Fibroblast of peridontal ligament (primary cell): ENCODE results near the gene NMNAT1.
A peak's percentile ranks its signal among the peaks of the same experiment; 100 is the strongest.
"Not testable (repeated sequence)": the region's sequence is repeated elsewhere in the genome, so short reads cannot be mapped to it uniquely, and the experiment has no call there.

ENCODE experiments used
- DNase-seq: peaks from one replicate; pipeline ENCODE4 v3.0.0-alpha.2; 2010; ENCODE audit errors: extremely low read depth

NMNAT1 gene

DNA sequence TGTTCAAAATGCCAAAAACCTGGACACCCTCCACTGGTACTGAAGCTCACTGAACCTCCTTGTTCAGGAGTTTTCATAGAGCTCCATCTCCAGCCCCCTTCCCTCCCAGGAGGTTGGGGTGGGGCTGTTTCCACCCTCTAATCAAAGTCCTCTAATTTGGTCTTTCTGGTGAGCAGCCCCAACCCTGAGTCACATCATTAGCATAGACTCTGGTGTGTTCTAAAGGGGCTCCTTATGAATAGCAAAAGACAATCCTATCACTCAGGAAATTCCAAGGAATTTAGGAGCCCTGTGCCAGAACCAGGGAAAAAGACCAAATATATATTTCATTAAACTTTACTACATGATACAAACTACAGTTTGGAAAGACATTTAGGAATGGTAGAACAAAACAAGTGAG, 76.3 kb downstream of the NMNAT1 start:
- DNase-seq, result no peak

DNA sequence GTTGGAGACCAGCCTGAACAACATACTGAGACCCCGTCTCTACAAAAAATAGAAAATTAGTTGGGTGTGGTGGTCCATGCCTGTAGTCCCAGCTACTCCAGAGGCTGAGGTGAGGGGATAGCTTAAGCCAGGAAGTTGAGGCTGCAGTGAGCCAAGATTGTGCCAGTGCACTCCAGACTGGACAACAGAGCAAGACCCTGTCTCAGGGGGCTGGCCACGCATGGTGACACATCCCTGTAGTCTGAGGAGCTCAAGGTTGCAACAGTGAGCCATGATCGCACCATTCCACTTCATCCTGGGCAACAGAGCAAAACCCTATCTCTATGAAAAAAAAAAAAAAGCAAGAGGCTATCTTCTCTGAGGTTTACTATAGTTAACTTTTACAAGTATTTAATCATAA, 76.8 kb downstream of the NMNAT1 start:
- DNase-seq, result no peak

DNA sequence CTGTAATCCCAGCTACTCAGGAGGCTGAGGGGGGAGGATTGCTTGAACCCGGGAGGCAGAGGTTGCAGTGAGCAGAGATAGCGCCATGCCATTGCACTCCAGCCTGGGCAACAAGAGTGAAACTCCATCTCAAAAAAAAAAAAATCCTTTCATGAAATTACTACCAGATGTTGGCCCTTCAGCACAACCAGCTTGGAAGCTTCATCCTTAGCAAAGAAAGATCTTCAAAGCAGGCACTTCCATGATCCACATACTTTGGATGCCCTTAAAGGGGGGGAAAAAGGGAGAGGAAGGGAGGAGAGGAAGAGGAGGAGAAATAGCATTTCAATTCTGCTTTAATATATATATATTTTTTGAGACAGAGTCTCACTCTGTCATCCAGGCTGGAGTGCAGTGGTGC, 77.4 kb downstream of the NMNAT1 start:
- DNase-seq, result peak; percentile 75

DNA sequence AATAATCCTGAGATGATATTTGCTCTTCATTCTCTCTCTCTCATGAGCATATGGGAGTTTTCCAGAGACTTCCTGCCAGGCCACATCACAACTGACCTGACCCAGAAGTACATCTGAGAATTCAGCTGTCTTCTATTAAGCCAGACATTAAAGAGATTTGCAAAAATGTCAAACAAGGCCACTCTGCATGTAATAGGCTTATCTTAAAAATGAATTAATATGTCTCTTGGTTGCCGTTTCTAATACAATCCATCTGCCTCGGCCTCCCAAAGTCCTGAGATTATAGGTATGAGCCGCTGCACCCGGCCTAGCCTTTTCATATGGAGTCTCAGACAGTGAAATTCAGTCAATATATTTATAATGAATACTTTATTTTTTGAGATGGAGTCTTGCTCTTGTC, 78.7 kb downstream of the NMNAT1 start:
- DNase-seq, result not testable (repeated sequence)

DNA sequence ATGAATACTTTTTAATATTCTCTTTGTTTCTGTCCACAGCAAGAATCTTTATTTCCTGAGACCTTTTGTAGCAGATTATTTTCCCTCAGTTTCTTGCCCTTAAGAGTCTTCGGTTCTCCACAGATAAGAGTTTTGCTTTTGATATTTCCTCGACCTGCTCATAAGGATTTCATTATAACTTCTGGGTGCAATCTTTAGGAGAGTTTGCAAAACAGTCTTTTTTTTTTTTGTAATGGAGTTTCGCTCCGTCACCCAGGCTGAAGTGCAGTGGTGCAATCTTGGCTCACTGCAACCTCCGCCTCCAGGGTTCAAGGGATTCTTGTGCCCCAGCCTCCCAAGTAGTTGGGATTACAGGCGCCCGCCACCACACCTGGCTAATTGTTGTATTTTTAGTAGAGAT, 79.4 kb downstream of the NMNAT1 start:
- DNase-seq, result no peak

DNA sequence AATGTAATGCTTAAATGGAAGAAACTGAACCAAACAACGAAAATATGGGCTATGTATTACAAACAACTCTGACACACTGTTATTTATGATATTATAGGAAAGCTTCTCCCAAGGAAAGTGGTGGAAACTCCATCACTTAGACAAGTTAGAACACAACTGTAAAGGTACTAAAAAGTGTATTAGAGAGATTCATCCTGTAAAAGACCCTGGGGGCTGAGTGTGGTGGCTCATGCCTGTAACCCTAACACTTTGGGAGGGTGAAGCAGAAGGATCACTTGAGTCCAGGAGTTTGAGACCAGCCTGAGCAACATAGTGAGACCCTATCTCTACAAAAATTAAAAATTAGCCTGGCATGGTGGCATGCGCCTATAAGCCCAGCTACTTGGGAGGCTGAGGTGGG, 82.1 kb downstream of the NMNAT1 start:
- DNase-seq, result no peak

DNA sequence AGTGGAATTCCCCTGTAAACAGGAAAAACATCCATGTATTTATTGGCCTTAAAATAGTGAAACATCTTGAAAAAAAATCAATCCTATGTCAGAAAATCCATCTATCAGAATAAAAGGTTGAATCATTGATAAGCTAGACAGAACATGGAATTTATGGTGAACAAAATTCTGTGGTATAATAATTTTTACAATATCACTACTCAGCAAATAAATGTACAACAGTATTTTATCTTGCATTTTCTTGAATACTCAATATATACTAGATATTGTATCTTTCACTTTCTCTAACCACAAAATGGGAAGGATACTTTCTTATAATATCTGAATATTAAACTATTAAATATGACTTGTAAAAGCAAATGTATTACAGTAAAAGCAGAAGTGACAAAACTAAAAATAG, 83.8 kb downstream of the NMNAT1 start:
- no peak for DNase-seq

DNA sequence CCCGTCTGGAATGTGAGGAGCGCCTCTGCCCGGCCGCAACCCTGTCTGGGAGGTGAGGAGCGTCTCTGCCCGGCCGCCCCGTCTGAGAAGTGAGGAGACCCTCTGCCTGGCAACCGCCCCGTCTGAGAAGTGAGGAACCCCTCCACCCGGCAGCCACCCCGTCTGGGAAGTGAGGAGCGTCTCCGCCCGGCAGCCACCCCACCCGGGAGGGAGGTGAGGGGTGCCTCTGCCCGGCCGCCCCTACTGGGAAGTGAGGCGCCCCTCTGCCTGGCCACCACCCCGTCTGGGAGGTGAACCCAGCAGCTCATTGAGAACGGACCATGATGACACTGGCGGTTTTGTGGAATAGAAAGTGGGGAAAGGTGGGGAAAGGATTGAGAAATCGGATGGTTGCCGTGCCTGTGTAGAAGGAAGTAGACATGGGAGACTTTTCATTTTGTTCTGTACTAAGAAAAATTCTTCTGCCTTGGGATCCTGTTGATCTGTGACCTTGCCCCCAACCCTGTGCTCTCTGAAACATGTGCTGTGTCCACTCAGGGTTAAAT, 85.8 kb downstream of the NMNAT1 start:
- not testable (repeated sequence) for DNase-seq

DNA sequence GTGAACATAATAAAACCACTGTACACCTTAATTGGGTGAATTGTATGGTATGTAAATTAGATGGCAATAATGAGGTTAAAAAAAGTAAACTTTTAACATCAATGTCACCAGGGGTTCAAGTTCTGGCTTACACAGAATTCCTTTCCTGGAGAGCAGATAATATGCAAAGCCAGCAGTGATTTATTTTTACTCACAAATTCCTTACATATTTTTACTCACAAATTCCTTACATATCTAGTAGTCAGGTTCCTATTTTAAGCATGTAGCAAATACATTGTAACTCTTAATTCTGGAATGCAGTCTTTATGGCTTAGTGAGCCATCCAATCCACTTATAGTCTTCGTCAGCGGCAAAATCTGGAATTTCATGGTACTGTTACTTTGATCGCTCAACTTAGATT, 88.2 kb downstream of the NMNAT1 start:
- DNase-seq, result peak; percentile 48

DNA sequence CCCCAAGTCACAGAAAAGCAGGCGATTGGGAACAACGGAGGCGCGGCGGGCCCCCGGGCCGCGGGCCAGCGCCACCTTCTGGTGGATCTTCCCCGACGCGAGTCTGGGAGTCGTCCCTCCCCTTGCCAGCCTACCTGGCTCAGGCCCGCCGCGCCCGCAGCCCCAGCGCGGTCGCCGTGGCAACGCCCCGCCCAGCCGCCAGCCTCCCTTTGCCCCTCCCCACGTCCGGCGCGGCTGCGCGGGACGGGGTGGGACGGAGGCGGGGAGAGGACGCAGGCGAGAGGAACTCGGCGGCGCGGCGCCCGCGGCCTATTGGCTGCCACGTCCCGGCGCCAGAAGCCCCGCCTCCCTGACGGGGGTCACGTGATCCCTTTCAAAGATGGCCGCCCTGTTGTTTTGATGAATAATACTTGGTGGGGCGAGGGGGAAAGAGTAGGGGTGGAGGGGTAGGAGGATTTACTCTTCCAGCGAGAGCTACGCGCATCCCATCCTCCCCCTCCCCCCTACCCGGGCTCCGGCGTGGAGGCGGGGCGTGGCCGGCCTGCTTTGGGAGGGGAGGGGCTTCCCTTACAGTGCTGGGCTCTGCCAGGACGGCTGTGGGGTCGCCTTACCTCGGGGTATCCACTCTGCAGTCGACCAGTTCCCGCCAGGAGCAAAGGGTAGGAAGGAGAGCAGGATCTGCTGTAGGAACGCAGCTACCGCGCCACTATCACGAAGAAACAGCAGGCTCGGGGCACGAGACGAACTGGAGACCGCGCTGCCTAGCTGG, 89.5 kb downstream of the NMNAT1 start, which contains the start of gene UBE4B:
Gene UBE4B, plus strand, starts transcription at position 369 of the 769 bp plus-strand sequence. CDS start 713 bp downstream, outside the sequence.
- DNase-seq, result peak; percentile 94

DNA sequence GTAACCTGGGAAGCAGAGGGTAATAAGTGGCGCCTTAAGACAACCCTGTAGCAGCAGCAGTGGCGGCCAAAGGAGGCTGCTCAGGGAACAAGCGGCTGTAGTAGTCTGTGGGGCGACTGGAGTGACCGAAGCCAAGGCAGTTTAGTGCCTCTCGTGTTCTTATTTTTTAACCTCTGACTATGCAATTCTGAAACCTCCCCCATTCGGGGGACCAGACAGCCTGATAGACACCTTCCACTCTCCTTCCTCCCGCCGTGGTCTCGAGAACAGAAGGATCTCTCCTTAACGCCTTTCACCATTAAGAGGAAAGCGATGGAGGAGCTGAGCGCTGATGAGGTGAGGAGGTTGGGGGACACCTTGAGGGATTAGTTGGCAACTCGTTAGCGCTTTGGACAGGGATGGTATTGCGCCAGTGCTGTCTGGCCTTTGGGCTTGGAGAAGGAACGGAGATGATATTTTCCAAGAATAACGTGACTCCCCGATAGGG, 90.1 kb downstream of the NMNAT1 start:
- no peak for DNase-seq
